Upper lobe of left lung (tissue), 6 donors: ENCODE measurements around the gene MMD. TPM values are rescaled to one million over a fixed set of nuclear protein-coding genes. Genes with fewer than 3 reads are reported as not detected.
"Not testable (repeated sequence)": the region's sequence is repeated elsewhere in the genome, so short reads cannot be mapped to it uniquely, and the experiment has no call there.

Experiments used
- ATAC-seq, 2 donors: fragments of 200-7000 bp; cut with Tn5 transposase; one replicate each; pipeline ENCODE4 v1.9.1; 2022; ENCODE audit warnings: mild to moderate bottlenecking in 2 of 2, moderate library complexity in 2 of 2; ENCODE audit not compliant: low FRiP score in 2 of 2
- DNase-seq, 2 donors: peaks; one replicate each; pipeline ENCODE4 v3.0.0-alpha.2; 2019 to 2020
- H3K27ac ChIP-seq, 4 donors: fragments of 200-600 bp; sonication (generic); one replicate each; pipeline ENCODE4 v1.5.1; 2016 to 2019
- H3K27me3 ChIP-seq, 4 donors: fragments of 200-600 bp; sonication (generic); one replicate each; pipeline ENCODE4 v1.5.1; 2017 to 2019
- H3K36me3 ChIP-seq, 4 donors: fragments of 200-600 bp; sonication (generic); one replicate each; pipeline ENCODE4 v1.5.1; 2016 to 2019
- H3K4me1 ChIP-seq, 4 donors: fragments of 200-600 bp; sonication (generic); one replicate each; pipeline ENCODE4 v1.5.1; 2018 to 2019
- H3K4me3 ChIP-seq, 4 donors: fragments of 200-600 bp; sonication (generic); one replicate each; pipeline ENCODE4 v1.5.1; 2017 to 2019; ENCODE audit warnings: mild to moderate bottlenecking in 2 of 4, moderate library complexity in 1 of 4
- H3K9me3 ChIP-seq, 4 donors: fragments of 200-600 bp; sonication (generic); one replicate each; pipeline ENCODE4 v1.5.1; 2018 to 2019
- CTCF ChIP-seq, 6 experiments: fragments of 450-650 bp in 4 of 6; fragments of 200-600 bp in 2 of 6; sonication (generic) in 2 of 6; IDR thresholded peaks; one replicate each; pipeline ENCODE4 v1.5.1; 2016 to 2019; ENCODE audit warnings: antibody characterized with exemption in 6 of 6
- EP300 ChIP-seq, 4 donors: sonication (generic); formaldehyde crosslinking; IDR thresholded peaks; one replicate each; pipeline ENCODE4 v1.5.1; 2017; ENCODE audit warnings: antibody characterized with exemption in 4 of 4, control low read depth in 2 of 4
- POLR2A ChIP-seq, 4 donors: fragments of 450-650 bp; IDR thresholded peaks; one replicate each; pipeline ENCODE4 v1.5.1; 2016 to 2017; ENCODE audit warnings: antibody characterized with exemption in 4 of 4, mild to moderate bottlenecking in 2 of 4
- POLR2AphosphoS5 ChIP-seq, 2 donors: sonication (generic); formaldehyde crosslinking; IDR thresholded peaks; one replicate each; pipeline ENCODE4 v1.5.1; 2017; ENCODE audit warnings: antibody characterized with exemption in 2 of 2
- WGBS, 2 donors: methylation state at CpG; one replicate each; pipeline ENCODE4 v1.1.5; 2017 to 2018; 5-methylcytosine and 5-hydroxymethylcytosine counted together
- total RNA-seq, 6 donors: library from RNA; depleted of rRNA in 4 of 6; stranded (reverse); fragments of >200 nt in 4 of 6; gene quantifications; one replicate each; pipeline versions ENCODE4 v1.1.0 to v1.2.1, GENCODE V29; 2016 to 2021
- donor health status: DM: no; HTN: no; CAD: no; lungs with moderate emphysema.
- donor health status: DM: no; HTN: yes; CAD: no; lungs with severe emphysema.

The MMD gene
- total RNA-seq, 6 donors from 2014 or later, result 13.5 to 26.7 (median 19.0) TPM

DNA sequence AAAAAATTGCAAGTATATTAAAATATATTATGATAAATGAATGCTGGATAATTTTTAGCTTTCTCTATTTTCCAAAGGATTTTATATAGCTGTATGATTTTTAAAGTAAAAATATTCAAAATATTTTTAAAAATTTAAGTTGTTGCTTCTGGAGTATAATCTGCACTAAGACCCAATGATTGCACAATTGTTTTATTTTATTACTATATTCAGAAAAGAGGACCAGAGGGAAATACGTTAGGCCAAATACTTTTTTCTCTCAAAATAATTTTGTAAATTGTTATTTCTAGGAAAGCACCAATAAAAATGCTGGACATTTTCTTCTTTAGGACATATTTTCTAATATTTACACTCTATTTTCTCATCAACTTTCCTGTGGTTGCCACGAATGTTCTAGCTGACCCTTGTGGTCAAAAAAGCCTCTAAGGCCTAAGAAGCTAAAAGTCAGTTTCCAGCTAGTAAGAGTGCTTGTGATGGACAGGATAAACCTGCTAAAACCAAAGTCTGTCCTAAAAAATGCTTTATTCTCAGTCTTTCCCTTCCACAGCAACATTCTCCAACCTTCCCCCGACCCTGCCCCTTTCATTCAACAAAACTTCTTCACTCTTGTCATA is 31.2 kb downstream of the MMD start:
- H3K27ac ChIP-seq, result no peak overlapping the region
- H3K36me3 ChIP-seq, result peaks cover 0 to 13% (median 0%) of the 10 kb centered on the region in 4 donors
- no peak overlapping the region for H3K4me3 ChIP-seq
- no peaks in the 10 kb centered on the region for H3K27me3 ChIP-seq
- DNase-seq, result no peak
- H3K4me1 ChIP-seq, result peaks cover 0 to 7% (median 2%) of the 10 kb centered on the region in 4 donors
- WGBS, 2 donors, result 83 to 84% methylated on average over 3 of the region's 3 CpGs
- no peak for ATAC-seq
- no peaks in the 10 kb centered on the region for H3K9me3 ChIP-seq
- TF ChIP-seq CTCF (IDR thresholded peaks at IDR 0.05) (no peak), EP300 (IDR thresholded peaks at IDR 0.05) (no peak), POLR2A (IDR thresholded peaks at IDR 0.05) (no peak), POLR2AphosphoS5 (IDR thresholded peaks at IDR 0.05) (no peak)

DNA sequence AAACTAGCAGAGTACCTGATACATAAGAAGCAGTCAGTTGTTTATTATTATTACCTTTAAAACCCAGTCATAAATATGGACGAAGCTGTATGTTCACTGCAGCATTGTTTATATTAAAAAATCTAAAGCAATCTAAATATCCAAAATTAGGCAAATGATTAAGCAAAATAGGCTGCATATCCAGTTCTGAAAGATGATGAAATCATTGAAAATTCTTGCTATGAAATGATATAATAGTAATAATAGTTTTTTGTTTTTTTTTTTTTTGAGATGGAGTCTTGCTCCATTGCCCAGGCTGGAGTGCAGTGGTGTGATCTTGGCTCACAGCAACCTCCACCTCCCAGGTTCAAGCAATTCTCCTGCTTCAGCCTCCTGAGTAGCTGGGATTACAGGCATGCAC is 31.9 kb downstream of the MMD start:
- DNase-seq, ATAC-seq, H3K27me3 ChIP-seq, H3K27ac ChIP-seq, H3K9me3 ChIP-seq, H3K4me1 ChIP-seq, H3K4me3 ChIP-seq: not testable (repeated sequence)
- H3K36me3 ChIP-seq, result peaks cover 0 to 13% (median 0%) of the 10 kb centered on the region in 4 donors
- WGBS, 2 donors, result 86 to 92% methylated on average over 1 of the region's 1 CpG

- no peak for ATAC-seq
- Histone ChIP-seq H3K4me1 (no peaks in the 10 kb centered on the region), H3K4me3 (no peak overlapping the region), H3K27me3 (no peaks in the 10 kb centered on the region), H3K9me3 (no peaks in the 10 kb centered on the region), H3K27ac (no peak overlapping the region), H3K36me3 (peaks cover 0 to 9% (median 0%) of the 10 kb centered on the region in 4 donors)
- 69 to 72% methylated on average over 3 of the region's 3 CpGs for WGBS, 2 donors
- no peak for TF ChIP-seq POLR2A (IDR thresholded peaks at IDR 0.05)
- no peak for TF ChIP-seq EP300 (IDR thresholded peaks at IDR 0.05)
- TF ChIP-seq POLR2AphosphoS5 (IDR thresholded peaks at IDR 0.05), result no peak
- no peak for DNase-seq
These were observed 32.8 kb downstream of the MMD start for GRCh38 chr17:55388842-55389241.

DNA sequence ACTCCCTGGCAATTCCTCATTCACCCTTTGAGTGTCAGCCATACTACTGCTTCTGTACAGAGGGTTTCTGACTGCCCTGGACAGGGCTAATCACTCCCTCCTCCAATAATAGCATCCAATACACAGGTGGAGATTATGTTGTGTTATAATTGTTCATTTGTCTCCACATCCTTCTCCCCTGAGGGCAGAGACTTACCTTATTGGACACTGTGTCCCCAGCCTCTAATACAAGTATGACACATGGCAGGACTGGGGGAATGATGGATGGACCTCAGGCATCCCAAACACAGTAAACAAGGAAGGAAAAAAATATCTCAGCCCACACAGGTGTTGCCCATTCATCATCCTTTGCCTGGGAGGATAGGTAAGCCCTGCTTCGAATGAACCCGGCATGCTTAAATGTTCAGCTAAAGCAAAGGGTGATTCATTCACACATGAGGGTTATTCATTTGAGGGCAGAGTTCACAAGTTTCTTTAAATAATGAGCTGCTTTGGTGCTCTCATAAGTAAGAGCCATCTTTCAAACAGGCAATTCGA is 34.8 kb downstream of the MMD start:
- ATAC-seq (no peak), DNase-seq (no peak)
- Histone ChIP-seq H3K9me3 (no peaks in the 10 kb centered on the region), H3K27ac (no peak overlapping the region), H3K4me3 (no peak overlapping the region), H3K36me3 (no peaks in the 10 kb centered on the region), H3K4me1 (no peaks in the 10 kb centered on the region), H3K27me3 (no peaks in the 10 kb centered on the region)
- TF ChIP-seq EP300 (IDR thresholded peaks at IDR 0.05), result no peak
- no peak for TF ChIP-seq CTCF (IDR thresholded peaks at IDR 0.05)
- TF ChIP-seq POLR2AphosphoS5 (IDR thresholded peaks at IDR 0.05), result no peak
- TF ChIP-seq POLR2A (IDR thresholded peaks at IDR 0.05), result no peak
- 62 to 69% methylated on average over 3 of the region's 3 CpGs for WGBS, 2 donors

DNA sequence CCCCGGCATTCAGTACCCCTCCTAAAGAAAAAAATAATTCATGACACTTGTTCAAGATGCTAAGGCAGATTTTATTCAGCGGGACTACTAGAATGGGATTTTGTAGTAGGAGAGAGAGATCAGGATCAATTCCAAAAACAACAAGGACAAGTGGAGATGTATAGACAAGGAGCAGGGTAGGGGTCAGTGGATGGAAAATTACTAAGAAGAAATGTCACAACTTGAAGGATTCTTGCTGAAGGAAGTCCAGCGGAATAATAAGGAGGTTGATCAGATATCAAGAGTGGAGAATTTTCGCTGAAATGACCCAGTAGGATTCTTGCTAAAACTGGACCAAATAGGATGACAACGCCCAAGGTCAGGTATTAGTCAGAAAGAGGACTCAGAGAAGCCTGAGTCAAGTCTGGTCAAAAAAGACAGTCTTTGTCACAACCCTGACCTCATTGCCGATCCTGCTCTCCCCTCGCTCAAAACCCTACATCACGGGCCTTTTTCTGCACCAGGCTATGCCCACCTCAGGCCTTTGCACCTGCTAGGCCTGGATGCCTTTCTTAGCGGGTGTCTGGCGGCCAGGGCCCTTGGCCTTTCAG is 36.9 kb downstream of the MMD start:
- Histone ChIP-seq H3K4me1 (no peaks in the 10 kb centered on the region), H3K9me3 (no peaks in the 10 kb centered on the region), H3K27me3 (no peaks in the 10 kb centered on the region), H3K27ac (no peak overlapping the region), H3K4me3 (no peak overlapping the region), H3K36me3 (no peaks in the 10 kb centered on the region)
- TF ChIP-seq CTCF (IDR thresholded peaks at IDR 0.05) (no peak), EP300 (IDR thresholded peaks at IDR 0.05) (no peak), POLR2AphosphoS5 (IDR thresholded peaks at IDR 0.05) (no peak), POLR2A (IDR thresholded peaks at IDR 0.05) (no peak)
- no peak for ATAC-seq
- 79 to 81% methylated on average over 10 of the region's 10 CpGs for WGBS, 2 donors
- DNase-seq, result no peak
